SJSA1 (cell line): Measurements from ENCODE around the gene GPR148. TPM values are rescaled to one million over a fixed set of nuclear protein-coding genes. Genes with fewer than 3 reads are reported as not detected.
"Not testable (repeated sequence)": the region's sequence is repeated elsewhere in the genome, so short reads cannot be mapped to it uniquely, and the experiment has no call there.

Experiments
- DNase-seq, 2 experiments: peaks; one replicate each; pipeline ENCODE4 v3.0.0-alpha.2; 2015 to 2020; ENCODE audit warnings: low spot score in 2 of 2, low read depth in 1 of 2
- H3K27ac ChIP-seq: fragments of 250-450 bp; sonication (Bioruptor Pico); 2 replicates; pipeline ENCODE4 v1.5.1; 2020; ENCODE audit warnings: mild to moderate bottlenecking, moderate library complexity
- H3K27me3 ChIP-seq: fragments of 250-450 bp; sonication (Bioruptor Pico); replicated peaks from 2 replicates; pipeline ENCODE4 v1.5.1; 2020; ENCODE audit warnings: mild to moderate bottlenecking, moderate library complexity
- H3K36me3 ChIP-seq: fragments of 250-450 bp; sonication (Bioruptor Pico); 2 replicates; pipeline ENCODE4 v1.5.1; 2020; ENCODE audit warnings: mild to moderate bottlenecking
- H3K4me1 ChIP-seq: fragments of 250-450 bp; sonication (Bioruptor Pico); replicated peaks from 2 replicates; pipeline ENCODE4 v1.6.1; 2021; ENCODE audit warnings: mild to moderate bottlenecking
- H3K4me3 ChIP-seq: fragments of 250-450 bp; sonication (Bioruptor Pico); 2 replicates; pipeline ENCODE4 v1.5.1; 2020; ENCODE audit warnings: mild to moderate bottlenecking
- H3K9me3 ChIP-seq: fragments of 250-450 bp; sonication (Bioruptor Pico); replicated peaks from 2 replicates; pipeline ENCODE4 v1.5.1; 2020; ENCODE audit warnings: mild to moderate bottlenecking
- total RNA-seq: library from RNA; depleted of rRNA; stranded (reverse); fragments of >200 nt; shearing (Covaris generic); gene quantifications from 2 replicates; pipeline ENCODE4 v1.2.3, GENCODE V29; 2014; rRNA removed

Gene GPR148, protein sequence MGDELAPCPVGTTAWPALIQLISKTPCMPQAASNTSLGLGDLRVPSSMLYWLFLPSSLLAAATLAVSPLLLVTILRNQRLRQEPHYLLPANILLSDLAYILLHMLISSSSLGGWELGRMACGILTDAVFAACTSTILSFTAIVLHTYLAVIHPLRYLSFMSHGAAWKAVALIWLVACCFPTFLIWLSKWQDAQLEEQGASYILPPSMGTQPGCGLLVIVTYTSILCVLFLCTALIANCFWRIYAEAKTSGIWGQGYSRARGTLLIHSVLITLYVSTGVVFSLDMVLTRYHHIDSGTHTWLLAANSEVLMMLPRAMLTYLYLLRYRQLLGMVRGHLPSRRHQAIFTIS
- not detected in 2 replicates for total RNA-seq

GRCh38 chr2:130728549-130729316, at the start of gene GPR148:
Gene GPR148 (plus strand): TSS chr2:130729070. CDS start chr2:130729152, 82 bp downstream.
- Histone ChIP-seq H3K27ac (no peak within 1 kb of the TSS), H3K36me3 (no peaks in the 10 kb centered on the region), H3K9me3 (no peaks in the 10 kb centered on the region), H3K4me3 (no peak within 1 kb of the TSS), H3K4me1 (peaks cover 16% of the 10 kb centered on the region), H3K27me3 (peaks cover 10% of the 10 kb centered on the region; the same call in 1 of the 2 replicates)
- no peak for DNase-seq

- not testable (repeated sequence) for H3K4me3 ChIP-seq, H3K36me3 ChIP-seq, DNase-seq, H3K4me1 ChIP-seq, H3K27me3 ChIP-seq, H3K27ac ChIP-seq, H3K9me3 ChIP-seq
Measured at GRCh38 chr2:130692041-130692770, 36.7 kb upstream of the GPR148 start.

- not testable (repeated sequence) for H3K4me1 ChIP-seq, DNase-seq, H3K27me3 ChIP-seq, H3K9me3 ChIP-seq, H3K4me3 ChIP-seq, H3K27ac ChIP-seq, H3K36me3 ChIP-seq
Measured at GRCh38 chr2:130693474-130693873, 35.4 kb upstream of the GPR148 start.

GRCh38 chr2:130703250-130703649, 25.6 kb upstream of the GPR148 start:
- not testable (repeated sequence) for H3K4me3 ChIP-seq, H3K9me3 ChIP-seq, DNase-seq, H3K27me3 ChIP-seq, H3K27ac ChIP-seq, H3K36me3 ChIP-seq, H3K4me1 ChIP-seq

GRCh38 chr2:130714795-130715194, 14.1 kb upstream of the GPR148 start:
- H3K4me3 ChIP-seq, H3K36me3 ChIP-seq, H3K4me1 ChIP-seq, H3K9me3 ChIP-seq, H3K27me3 ChIP-seq, H3K27ac ChIP-seq, DNase-seq: not testable (repeated sequence)

DNA sequence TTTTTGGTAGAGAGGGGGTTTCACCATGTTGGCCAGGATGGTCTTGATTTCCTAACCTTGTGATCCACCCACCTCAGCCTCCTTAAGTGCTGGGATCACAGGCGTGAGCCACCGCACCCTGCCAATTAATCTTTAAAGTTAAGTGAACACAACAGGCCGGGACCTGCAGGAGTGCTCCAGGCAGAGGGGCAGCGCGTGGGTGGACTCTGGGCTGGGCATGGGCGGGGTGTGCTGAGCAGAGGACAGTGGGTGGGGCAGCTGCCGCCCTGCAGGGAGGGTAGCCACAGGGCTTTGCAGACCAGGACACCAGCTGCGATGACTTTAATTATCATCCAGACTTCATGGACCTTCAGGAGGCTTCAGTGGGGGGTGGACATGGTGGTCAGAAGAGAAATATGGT, 8.8 kb upstream of the GPR148 start:
- Histone ChIP-seq H3K27me3 (no peaks in the 10 kb centered on the region), H3K4me3 (no peak overlapping the region), H3K4me1 (no peaks in the 10 kb centered on the region), H3K36me3 (no peaks in the 10 kb centered on the region), H3K27ac (no peak overlapping the region), H3K9me3 (no peaks in the 10 kb centered on the region)
- DNase-seq, result no peak

DNA sequence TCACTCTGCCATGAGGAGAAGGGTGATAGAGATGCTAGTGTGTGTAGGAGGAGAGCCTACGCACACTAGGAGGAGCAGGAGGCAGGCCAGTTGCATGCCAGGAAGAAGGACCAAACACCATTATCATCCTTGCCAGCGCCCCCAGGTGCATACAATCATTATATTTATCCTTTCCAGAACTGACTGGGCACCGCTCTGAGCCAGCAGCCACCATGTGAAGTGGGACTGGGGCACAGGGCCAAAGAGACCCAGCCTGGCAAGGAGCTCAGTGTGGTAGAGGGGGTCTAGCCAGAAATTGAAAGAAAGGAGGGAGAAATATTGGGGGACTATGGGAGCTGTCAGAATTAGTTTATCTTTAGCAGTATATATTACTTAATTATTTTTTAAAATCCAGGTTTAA, 8.3 kb upstream of the GPR148 start:
- H3K27me3 ChIP-seq, result no peaks in the 10 kb centered on the region
- H3K27ac ChIP-seq, result no peak overlapping the region
- H3K4me1 ChIP-seq, result no peaks in the 10 kb centered on the region
- no peak overlapping the region for H3K4me3 ChIP-seq
- DNase-seq, result no peak
- H3K36me3 ChIP-seq, result no peaks in the 10 kb centered on the region
- H3K9me3 ChIP-seq, result no peaks in the 10 kb centered on the region

DNA sequence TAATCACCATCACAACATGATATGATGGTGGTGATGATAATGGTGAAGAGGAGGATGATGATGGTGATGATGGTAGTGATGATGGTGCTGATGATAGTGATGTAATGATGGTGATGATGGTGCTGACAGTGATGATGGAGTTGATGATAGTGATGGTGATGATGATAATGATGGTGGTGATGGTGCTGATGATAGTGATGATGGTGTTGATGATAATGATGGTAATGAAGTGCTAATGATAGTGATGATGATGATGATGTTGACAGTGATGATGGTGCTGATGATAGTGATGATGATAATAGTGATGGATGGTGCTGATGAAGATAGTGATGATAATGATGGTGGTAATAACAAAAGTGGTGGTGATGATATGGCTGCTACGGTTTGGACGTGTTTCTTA, 4.4 kb upstream of the GPR148 start:
- H3K27ac ChIP-seq, result no peak overlapping the region
- H3K4me3 ChIP-seq, result no peak overlapping the region
- no peaks in the 10 kb centered on the region for H3K27me3 ChIP-seq
- H3K36me3 ChIP-seq, result no peaks in the 10 kb centered on the region
- H3K4me1 ChIP-seq, result peaks cover 16% of the 10 kb centered on the region
- no peak for DNase-seq
- no peaks in the 10 kb centered on the region for H3K9me3 ChIP-seq

DNA sequence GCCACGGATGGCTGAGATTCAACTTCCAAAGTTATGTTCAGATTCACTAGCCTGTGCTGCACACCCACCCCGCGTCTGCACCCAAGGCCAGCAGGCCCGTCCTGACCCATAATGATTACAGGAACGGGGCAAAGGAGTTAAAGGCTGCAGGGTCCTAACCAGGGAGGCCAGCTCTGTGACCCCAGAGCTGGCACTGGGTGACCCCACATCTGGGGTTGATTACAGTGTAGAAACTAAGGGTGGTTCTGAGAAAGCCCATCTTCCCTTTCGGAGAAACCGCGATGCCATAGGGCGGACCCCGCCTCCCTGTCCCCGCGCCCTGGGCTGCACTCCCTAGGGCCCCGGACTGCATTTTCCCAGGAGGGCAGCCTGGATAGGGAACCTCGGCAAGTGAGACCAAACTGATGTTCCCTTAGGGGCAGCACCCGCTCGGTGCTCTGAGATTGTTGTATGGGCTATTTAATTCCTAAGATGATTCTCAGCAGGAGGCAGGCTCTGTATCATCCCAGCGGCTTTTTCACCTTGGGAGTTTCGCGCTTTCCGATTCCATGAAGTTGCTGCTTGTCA, 2.2 kb upstream of the GPR148 start:
- no peak for DNase-seq
- Histone ChIP-seq H3K4me3 (peak overlapping the region; percentile 35), H3K36me3 (no peaks in the 10 kb centered on the region), H3K4me1 (peaks cover 16% of the 10 kb centered on the region), H3K27ac (no peak overlapping the region), H3K9me3 (no peaks in the 10 kb centered on the region), H3K27me3 (peaks cover 4% of the 10 kb centered on the region; the same call in 1 of the 2 replicates)

DNA sequence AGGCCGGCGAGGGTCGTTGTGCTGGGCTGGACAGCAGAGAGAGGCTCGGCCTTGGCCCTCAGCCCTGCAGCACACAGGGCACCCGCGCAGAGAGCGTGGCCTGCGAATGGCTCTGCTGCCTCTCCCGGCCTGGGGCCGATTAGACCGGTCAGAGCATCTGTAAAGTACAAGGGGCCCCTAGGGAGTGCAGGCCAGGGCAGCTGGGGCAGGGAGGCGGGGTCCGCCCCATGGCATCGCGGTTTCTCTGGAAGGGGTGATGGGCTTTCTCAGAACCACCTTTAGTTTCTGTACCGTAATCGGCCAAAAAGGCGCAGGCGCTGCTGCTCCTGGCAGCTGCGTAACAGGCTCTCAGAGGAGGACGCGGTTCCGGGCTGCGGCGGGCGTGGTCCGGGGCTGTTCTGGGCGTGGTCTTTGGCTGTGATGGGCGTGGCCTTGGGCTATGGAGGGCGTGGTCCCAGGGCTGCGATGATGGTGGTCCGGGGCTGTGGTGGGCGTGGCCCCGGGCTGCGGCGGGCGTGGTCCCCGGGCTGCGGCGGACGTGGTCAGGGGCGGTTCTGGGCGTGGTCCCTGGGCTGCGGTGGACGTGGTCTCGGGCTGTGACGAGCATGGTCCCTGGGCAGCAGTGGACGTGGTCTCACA, 1.5 kb upstream of the GPR148 start:
- Histone ChIP-seq H3K4me3 (peak overlapping the region; percentile 35), H3K27me3 (peaks cover 8% of the 10 kb centered on the region; the same call in 1 of the 2 replicates), H3K27ac (no peak overlapping the region), H3K4me1 (peaks cover 16% of the 10 kb centered on the region), H3K9me3 (no peaks in the 10 kb centered on the region), H3K36me3 (no peaks in the 10 kb centered on the region)
- peak; percentile 80 to 84 for DNase-seq

- Histone ChIP-seq H3K4me3 (peak overlapping the region; percentile 35; the same call in 1 of the 2 replicates), H3K36me3 (no peaks in the 10 kb centered on the region), H3K27ac (no peak overlapping the region), H3K9me3 (no peaks in the 10 kb centered on the region), H3K4me1 (peaks cover 16% of the 10 kb centered on the region), H3K27me3 (peaks cover 10% of the 10 kb centered on the region; the same call in 1 of the 2 replicates)
- DNase-seq, result no peak
Measured at GRCh38 chr2:130728007-130728454, 839 bp upstream of the GPR148 start.

- Histone ChIP-seq H3K9me3 (no peaks in the 10 kb centered on the region), H3K4me3 (no peak overlapping the region), H3K4me1 (peaks cover 16% of the 10 kb centered on the region), H3K36me3 (no peaks in the 10 kb centered on the region), H3K27me3 (peaks cover 10% of the 10 kb centered on the region; the same call in 1 of the 2 replicates), H3K27ac (no peak overlapping the region)
- DNase-seq, result no peak
Measured at GRCh38 chr2:130729322-130730299, 741 bp downstream of the GPR148 start.
